Stimulated activated CD4-positive, alpha-beta T cell treated with anti-CD3 and anti-CD28 coated beads, Interleukin-15, amount 100 ng/mL, for 1 hour (primary cell): ENCODE measurements around the gene KCTD21.
A peak's percentile ranks its signal among the peaks of the same experiment; 100 is the strongest.

ENCODE experiments used
- DNase-seq, 2 donors: peaks; one replicate each; pipeline ENCODE4 v3.0.0-alpha.2; 2020; ENCODE audit warnings: low read depth in 1 of 2, low spot score in 1 of 2

KCTD21 gene

DNA sequence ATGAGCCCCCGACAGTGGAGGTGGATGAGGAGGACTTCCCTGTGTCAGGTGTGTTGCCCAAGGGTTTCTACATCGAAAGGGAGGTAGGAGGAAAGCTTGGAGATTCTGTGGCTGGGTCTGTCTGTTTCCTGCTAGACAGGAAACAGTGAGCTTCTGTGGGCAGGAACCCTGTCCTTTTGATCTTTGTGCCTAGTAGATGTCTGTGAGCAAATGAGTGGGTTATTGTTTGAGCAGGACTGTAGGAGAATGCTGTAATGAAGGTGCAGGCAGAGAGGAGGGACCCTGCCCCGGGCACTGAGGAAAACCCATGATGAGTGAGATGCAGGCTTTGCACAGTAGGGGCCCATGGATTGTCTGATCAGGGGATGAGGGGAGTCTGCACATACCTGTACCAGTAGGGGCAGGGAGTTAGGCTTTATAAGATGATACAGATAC is 14.3 kb upstream of the KCTD21 start:
- DNase-seq: peak in 1 of 2 donors; percentile 31

DNA sequence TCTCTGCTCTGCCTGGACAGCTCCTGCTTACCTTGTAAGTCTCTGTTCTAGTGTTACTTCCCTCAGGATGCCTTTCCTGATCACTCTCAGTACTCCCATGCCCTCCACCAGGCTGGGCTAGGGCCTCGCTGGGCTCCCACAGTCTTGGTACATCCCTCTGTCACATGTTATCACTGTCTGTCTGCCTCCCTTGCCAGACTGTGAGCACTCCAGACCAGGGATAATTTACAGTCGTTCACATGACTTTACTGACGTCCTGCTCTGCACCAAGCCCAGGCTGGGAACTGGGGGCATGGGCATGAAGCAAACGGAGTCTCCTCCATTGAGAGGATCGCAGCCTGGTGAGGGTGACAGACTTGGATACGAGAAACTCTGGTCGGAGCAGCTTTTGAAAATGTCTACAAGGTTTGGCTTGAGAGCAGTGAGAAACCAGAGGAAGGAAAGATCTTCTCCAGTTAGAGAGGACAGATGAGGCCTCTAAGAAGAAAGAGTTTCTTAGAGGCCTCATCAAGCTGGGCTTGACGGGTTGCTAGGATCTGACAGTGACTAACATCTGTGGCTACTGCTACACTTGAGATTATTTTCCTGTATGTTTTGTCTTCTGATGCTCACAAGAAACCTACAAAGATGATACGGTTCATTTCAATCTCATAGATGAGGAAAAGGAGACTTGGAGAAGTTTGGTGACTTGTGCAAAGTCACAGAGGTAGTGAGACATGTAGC is 12.8 kb upstream of the KCTD21 start:
- DNase-seq: no peak

DNA sequence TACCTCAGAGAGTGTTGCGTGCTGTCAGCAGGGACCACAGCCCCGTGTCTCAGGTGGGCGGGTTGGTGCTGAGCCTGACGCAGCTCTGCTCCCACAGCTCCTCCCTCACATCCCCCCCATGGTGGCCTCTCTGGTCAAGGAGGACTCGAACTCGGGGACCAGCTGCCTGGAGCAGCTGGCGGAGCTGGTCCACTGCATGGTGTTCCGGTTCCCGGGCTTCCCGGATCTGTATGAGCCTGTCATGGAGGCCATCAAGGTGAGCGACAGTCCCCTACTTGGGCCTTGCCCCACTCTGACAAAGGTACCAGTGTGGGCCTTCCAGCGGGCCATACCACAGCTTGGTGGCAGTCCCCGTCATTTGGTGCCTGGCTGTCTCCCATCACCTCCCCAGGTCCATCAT is 12.1 kb upstream of the KCTD21 start:
- DNase-seq: no peak

DNA sequence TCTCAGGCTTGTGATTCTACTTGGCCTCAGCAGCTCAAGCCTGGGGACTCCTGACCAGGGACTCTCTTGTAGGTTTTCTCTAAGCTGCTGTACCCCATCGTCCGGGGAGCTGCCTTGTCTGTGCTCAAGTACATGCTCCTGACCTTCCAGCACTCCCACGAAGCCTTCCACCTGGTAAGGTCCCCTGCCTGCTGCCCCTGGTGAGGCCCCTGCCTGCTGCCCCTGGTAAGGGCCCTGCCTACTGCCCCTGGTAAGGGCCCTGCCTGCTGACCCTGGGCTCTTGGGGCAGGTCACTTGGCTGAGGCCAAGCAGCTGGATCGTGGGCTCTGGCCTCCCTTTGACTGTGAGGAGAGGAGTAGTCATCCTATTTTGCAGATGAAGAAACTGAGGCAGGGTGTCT is 11.6 kb upstream of the KCTD21 start:
- no peak for DNase-seq

GRCh38 chr11:78199653-78200015 is 11.2 kb upstream of the KCTD21 start:
- no peak for DNase-seq

- DNase-seq: no peak
Measured at GRCh38 chr11:78199015-78199652, 10.7 kb upstream of the KCTD21 start.

DNA sequence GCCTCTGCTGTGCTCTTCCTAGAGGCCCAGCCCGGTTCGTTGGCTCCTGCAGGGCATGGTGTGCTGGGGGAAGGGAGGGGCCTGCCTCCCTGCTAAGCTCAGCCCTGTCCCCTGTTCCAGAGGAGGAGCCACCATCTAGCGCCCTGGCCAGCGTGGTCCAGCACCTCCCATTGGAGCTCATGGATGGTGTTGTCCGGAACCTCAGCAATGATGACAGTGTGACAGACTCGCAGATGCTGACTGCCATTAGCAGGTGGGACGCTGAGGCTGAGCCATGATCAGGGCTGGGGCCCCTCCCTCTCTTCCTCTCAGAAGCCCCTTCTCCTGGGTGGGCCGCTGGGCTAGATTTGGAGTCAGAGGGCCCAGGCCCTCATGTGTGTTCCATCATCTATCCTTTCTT is 9.4 kb upstream of the KCTD21 start:
- no peak for DNase-seq

DNA sequence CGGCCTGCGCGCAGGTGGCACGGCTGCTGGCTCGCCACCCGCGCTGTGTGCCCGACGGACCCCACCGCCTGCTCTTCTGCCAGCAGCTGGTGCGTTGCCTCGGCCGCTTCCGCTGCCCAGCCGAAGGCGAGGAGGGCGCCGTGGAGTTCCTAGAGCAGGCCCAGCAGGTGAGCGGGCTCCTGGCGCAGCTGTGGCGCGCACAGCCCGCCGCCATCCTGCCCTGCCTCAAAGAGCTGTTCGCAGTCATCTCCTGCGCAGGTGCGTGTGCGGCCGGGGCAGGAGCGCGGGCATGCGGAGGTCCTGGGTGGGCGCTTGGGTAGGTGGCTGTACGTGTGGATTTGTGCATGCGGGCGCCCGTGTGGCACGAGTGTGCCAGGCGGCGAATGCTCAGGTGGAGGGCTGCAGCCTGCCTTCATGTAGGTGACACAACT is 8.2 kb upstream of the KCTD21 start:
- DNase-seq: no peak

DNA sequence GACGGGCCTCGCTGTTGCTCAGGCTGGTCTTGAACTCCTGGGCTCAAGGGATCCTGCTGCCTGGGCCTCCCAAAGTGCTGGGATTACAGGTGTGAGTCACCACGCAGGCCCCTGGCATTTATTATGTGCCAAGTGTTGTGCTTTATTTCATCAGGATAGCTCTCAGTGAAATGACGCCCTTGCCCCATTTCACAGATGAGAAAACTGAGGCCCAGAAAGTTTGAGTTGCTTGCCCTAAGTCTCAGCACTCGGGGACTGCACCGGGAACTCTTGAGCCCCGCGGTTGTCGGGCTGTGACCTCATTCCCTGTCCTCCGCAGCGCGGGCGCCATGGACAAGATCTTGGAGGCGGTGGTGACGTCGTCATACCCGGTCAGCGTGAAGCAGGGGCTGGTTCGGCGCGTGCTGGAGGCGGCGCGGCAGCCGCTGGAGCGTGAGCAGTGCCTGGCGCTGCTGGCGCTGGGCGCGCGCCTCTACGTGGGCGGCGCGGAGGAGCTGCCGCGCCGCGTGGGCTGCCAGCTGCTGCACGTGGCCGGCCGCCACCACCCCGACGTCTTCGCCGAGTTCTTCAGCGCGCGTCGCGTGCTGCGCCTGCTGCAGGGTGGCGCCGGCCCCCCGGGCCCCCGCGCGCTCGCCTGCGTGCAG is 7.6 kb upstream of the KCTD21 start:
- DNase-seq: no peak

GRCh38 chr11:78194490-78194889 is 6.1 kb upstream of the KCTD21 start:
- no peak for DNase-seq

GRCh38 chr11:78193806-78194205 is 5.4 kb upstream of the KCTD21 start:
- no peak for DNase-seq

DNA sequence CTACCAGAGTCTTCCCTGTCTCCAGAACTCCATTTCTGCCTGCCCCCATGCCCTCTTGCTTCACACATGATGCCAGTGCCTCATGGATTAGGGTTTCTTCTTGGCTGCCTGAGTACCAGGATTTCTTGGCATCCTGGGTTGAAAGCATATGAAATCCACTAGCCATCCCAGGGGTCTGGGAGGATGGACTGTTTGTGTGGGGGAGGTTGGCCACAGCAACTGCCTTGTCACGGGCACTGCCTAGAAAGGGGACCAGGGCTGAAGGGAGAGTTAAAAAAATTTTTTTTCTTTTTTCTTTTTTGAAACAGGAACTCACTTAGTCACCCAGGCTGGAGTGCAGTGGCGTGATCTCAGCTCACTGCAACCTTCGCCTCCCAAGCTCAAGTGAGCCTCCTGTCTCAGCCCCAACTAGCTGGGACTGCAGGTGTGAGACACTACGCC is 4.5 kb upstream of the KCTD21 start:
- no peak for DNase-seq

DNA sequence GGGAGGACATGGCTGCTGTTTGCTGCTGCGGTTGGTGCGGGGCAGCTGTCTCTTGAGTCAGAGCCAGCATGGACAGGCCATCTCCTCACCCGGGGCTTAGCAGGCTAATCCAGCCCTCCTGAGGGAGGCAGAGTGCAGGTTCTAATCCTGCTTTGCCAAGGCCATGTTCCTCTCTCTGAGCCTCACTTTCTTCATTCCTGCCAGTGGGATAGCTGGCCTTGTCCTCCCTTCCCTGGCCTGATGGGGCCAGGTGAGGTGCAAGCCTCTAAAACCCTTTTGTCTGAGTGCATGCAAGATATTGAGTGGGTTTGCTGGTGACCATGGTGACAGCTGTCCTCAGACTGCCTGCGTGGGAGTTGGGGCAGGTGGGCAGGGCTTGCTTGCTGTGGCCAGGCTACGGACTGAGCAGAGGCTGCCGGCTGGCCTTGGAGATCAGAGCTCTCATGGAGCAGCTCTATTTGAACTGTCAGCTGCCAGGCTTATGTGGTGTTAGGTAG is 3.8 kb upstream of the KCTD21 start:
- no peak for DNase-seq

DNA sequence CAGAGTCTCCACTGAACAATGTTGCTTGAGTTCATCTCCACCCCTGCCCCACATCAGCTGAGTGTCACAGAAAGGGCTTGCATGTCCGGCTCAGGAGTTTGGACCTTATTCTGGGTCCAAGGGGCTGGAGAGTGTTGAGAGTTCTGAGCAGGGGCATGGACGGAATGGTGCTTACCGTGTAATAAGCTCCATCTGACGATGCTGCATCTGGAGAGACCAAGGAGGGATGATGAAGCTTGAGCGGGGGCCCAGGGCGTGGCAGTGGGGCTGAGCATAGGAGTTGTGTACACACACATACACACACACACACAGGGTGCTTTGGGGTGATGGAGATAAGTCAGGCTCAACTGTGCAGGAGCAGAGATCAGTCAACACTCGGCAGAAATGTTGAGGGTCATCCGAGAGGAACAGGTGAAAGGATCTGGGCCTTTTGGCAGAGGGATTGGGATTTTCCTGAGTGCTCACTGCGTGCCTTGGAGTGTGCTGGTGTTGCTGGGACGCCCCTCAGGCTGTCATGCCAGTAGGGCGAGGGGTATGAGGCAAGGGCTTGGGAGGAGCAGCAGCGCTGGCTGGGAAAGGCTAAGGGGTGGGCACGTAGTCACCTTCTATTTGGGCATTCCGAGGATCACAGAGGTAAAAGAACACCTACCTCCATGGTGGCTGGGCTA is 2.6 kb upstream of the KCTD21 start:
- no peak for DNase-seq

GRCh38 chr11:78190374-78190773 is 1.9 kb upstream of the KCTD21 start:
- DNase-seq: no peak

GRCh38 chr11:78189851-78190250 is 1.4 kb upstream of the KCTD21 start:
- no peak for DNase-seq

DNA sequence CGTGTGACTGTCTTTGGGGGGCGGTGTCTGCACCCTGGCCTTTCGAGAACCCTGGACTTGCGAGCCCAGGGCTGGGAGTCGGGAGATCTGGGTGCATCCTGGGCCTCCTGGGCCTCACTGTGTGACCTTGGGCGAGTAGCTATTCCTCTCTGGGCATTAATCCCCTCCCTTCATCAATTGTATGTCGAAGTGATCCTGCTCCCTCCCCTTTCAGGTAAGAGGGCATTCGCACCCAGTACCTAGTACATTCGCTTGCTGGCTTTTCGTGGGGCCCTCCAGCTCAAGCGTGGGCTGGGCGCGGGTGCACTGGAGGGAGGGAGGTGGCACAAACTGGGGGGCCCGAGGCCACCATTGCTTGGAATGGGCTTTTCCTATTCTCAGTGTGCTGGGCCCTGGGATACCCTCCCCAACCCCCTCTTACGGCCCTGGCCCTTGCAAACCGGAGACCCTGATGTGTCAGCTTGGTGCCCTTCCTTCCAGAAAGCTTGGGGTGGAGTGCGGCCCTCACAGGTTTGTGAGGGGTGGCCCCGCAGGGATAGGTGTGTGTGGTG is 823 bp upstream of the KCTD21 start:
- DNase-seq: no peak

DNA sequence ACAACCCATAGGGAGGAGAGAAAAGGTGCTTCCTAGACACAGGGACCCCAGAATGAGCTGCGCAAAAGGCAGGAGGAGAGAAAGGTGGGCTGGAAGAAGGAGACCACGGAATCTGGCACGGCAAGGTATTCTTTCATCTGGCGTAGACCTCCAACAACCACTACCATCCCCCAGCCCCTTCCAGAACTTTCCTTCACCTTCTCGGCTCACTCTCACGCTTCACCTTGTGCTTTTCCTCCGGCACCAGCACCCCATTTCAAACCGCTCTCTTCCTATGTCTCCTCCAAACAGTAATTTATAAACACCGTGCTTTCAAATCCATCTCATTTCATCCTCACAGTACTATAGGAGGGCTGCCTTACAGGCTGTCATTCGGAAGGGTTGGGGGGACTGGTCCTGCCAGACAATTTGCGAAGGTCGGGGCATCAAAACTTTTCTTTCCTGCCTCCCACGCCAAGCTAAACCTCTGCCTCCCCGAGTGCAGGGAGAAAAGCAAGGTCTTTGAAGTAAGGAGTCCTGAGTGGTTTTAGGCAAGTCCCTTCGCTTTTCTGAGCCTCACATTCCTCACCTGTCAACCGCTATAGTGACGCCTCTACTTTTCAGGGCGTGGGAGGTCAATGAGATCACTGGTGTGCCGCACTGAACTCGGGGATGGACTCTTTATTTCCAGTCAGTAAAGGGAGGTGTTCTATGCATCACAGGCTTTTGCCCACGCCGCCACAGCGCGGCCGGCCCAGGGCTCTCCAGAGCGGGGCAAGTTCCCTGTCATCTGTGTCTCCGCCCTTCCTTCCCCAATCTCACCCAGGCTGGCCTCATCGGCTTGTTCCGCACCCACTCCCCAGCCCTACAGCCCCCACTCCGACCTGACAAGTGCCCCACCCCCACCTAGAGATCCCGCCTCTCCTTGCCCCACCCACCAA is 800 bp downstream of the KCTD21 start:
- peak in 1 of 2 donors; percentile 58 for DNase-seq

DNA sequence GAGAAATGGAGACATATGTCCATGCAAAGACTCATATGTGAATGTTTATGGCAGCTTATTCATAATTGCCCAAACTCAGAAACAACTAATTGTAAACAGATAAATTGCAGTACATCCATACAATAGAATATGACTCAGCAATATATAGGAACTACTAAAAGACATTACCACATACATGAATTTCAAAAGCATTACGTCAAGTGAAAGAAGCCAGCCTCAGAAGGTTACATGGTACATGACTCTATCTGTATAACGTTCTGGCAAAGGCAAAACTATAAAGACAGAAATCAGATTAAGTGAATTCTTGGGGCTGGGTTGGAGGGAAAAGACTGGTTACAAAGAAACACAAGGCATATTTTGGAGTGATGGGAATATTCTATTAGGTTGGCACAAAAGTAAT is 7.2 kb downstream of the KCTD21 start:
- DNase-seq: no peak

GRCh38 chr11:78180751-78181150 is 7.7 kb downstream of the KCTD21 start:
- no peak for DNase-seq
